Breast epithelium (tissue), 4 donors: ENCODE results near the gene GNLY. TPM values are rescaled to one million over a fixed set of nuclear protein-coding genes. Genes with fewer than 3 reads are reported as not detected.

Experiments used
- DNase-seq, 2 donors: peaks; one replicate each; pipeline ENCODE4 v3.0.0-alpha.2; 2019; ENCODE audit warnings: low spot score in 2 of 2
- H3K27ac ChIP-seq, 2 donors: fragments of 200-600 bp; sonication (generic) in 1 of 2; one replicate each; pipeline ENCODE4 v1.5.1; 2016 to 2019; ENCODE audit warnings: mild to moderate bottlenecking in 1 of 2
- H3K27me3 ChIP-seq, 2 donors: fragments of 200-600 bp; sonication (generic) in 1 of 2; one replicate each; pipeline versions ENCODE4 v1.5.1 to v1.6.0; 2017 to 2019; ENCODE audit warnings: control low read depth in 1 of 2, mild to moderate bottlenecking in 1 of 2
- H3K36me3 ChIP-seq: fragments of 200-600 bp; one replicate; pipeline ENCODE4 v1.5.1; 2019
- H3K4me1 ChIP-seq, 2 donors: fragments of 200-600 bp; sonication (generic); one replicate each; pipeline ENCODE4 v1.5.1; 2016 to 2019; ENCODE audit warnings: control low read depth in 1 of 2
- H3K4me3 ChIP-seq, 3 donors: fragments of 200-600 bp; sonication (generic); 1 replicate in 2 of 3; 2 replicates in 1 of 3; pipeline ENCODE4 v1.5.1; 2016 to 2019; ENCODE audit warnings: mild to moderate bottlenecking in 3 of 3, moderate library complexity in 2 of 3
- H3K9me3 ChIP-seq, 2 donors: fragments of 200-600 bp; sonication (generic) in 1 of 2; one replicate each; pipeline ENCODE4 v1.5.1; 2016 to 2019; ENCODE audit warnings: control low read depth in 1 of 2
- POLR2A ChIP-seq: fragments of 450-650 bp; IDR thresholded peaks from one replicate; pipeline ENCODE4 v1.6.1; 2016; ENCODE audit warnings: antibody characterized with exemption, mild to moderate bottlenecking, moderate library complexity
- POLR2AphosphoS5 ChIP-seq, 3 donors: sonication (generic); formaldehyde crosslinking; IDR thresholded peaks; one replicate each; pipeline ENCODE4 v1.6.1; 2017; ENCODE audit warnings: antibody characterized with exemption in 3 of 3
- intact Hi-C: fragments of 100-400 bp; cut with DNase I; formaldehyde crosslinking; loops from one replicate; pipeline ENCODE4 v1.15.1; 2023; ENCODE audit warnings: low total_unique reads
- total RNA-seq, 3 donors: library from RNA; depleted of rRNA; stranded (reverse); fragments of >200 nt; gene quantifications; one replicate each; pipeline ENCODE4 v1.1.0, GENCODE V29; 2016
- TF ChIP-seq, protein P1 (sequence below), 3 donors: fragments of 450-650 bp; IDR thresholded peaks; one replicate each; pipeline ENCODE4 v1.5.1; 2016 to 2017; ENCODE audit warnings: antibody characterized with exemption in 3 of 3, mild to moderate bottlenecking in 3 of 3, moderate library complexity in 3 of 3

Gene GNLY
- total RNA-seq, 3 donors from 2014 or later, result 2.0 to 2.6 (median 2.1) TPM

DNA sequence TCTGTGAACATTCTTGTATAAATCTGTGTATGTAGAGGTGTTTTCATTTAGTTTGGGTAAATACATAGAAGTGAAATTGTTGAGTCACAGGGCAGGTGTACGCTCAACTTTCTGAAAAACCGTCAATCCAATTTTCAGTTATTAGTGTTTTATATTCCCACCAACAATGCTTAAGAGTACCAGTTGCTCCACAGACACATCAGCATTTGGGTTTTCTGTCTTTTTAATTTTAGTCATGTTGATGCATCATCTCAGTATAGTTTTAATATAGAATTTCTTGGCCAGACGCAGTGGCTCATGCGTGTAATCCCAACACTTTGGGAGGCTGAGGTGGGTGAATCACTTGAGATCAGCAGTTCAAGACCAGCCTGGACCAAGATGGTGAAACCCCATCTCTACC, 3.2 kb upstream of the GNLY start:
- Histone ChIP-seq H3K4me1 (no peaks in the 10 kb centered on the region), H3K27ac (no peak overlapping the region), H3K9me3 (no peaks in the 10 kb centered on the region), H3K4me3 (no peak overlapping the region), H3K36me3 (no peaks in the 10 kb centered on the region), H3K27me3 (no peaks in the 10 kb centered on the region)
- no peak for DNase-seq
- intact Hi-C loops, result no loop called here
- TF ChIP-seq POLR2AphosphoS5 (IDR thresholded peaks at IDR 0.05), result no peak

DNA sequence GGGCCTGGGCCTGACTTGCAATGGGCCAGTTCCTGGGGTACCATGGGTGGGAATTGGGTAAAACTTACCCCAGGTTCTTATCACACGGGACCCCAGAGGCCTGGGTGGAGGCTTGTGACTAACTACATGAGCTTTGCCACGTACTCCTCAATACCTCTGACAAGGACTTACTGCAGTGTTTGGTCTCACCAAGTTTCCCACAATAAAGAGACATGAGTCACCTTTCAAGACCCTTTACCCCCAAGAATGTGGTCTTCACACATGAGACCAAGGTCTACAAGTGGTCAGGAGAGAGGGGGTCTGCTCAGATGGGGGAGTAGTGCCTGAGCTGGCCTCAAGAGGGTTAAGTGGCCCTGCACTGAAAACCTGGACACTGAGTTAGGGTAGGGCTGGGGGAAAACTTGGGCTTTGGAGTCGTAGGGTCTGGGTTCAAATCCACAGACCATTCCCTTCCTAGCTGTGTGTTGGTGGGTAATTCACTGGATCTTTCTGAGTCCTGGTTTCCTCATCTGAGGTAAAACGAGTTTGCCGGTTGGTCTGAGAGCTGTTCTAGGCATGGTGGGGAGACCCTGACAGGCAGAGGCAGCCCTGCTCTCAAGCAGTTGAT, 2.0 kb upstream of the GNLY start:
- intact Hi-C loops, result no loop called here
- Histone ChIP-seq H3K9me3 (no peaks in the 10 kb centered on the region), H3K4me3 (no peak overlapping the region), H3K27ac (no peak overlapping the region), H3K27me3 (no peaks in the 10 kb centered on the region), H3K36me3 (no peaks in the 10 kb centered on the region), H3K4me1 (no peaks in the 10 kb centered on the region)
- TF ChIP-seq, protein P1, sequence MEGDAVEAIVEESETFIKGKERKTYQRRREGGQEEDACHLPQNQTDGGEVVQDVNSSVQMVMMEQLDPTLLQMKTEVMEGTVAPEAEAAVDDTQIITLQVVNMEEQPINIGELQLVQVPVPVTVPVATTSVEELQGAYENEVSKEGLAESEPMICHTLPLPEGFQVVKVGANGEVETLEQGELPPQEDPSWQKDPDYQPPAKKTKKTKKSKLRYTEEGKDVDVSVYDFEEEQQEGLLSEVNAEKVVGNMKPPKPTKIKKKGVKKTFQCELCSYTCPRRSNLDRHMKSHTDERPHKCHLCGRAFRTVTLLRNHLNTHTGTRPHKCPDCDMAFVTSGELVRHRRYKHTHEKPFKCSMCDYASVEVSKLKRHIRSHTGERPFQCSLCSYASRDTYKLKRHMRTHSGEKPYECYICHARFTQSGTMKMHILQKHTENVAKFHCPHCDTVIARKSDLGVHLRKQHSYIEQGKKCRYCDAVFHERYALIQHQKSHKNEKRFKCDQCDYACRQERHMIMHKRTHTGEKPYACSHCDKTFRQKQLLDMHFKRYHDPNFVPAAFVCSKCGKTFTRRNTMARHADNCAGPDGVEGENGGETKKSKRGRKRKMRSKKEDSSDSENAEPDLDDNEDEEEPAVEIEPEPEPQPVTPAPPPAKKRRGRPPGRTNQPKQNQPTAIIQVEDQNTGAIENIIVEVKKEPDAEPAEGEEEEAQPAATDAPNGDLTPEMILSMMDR (IDR thresholded peaks at IDR 0.05), result no peak
- TF ChIP-seq POLR2AphosphoS5 (IDR thresholded peaks at IDR 0.05) (no peak), POLR2A (no peak)
- no peak for DNase-seq

DNA sequence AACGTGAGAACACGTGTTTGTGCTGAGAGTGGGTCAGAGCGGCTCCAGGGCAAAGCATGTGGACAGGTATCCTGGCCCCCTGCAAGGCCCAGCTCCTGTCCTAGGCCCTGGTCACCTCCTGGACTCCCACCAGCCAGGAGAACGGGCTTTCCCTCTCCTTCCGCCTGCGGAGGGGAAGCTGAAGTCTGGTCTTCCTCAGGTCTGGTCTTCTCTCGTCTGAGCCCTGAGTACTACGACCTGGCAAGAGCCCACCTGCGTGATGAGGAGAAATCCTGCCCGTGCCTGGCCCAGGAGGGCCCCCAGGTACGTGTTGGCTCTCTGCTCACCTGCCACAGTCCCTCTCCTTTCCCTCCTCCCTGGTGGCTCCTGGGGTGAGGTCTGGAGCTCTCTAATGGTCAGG, 963 bp downstream of the GNLY start:
- no peaks in the 10 kb centered on the region for H3K27me3 ChIP-seq
- H3K4me1 ChIP-seq, result no peaks in the 10 kb centered on the region
- no peak overlapping the region for H3K27ac ChIP-seq
- TF ChIP-seq POLR2A (no peak), POLR2AphosphoS5 (IDR thresholded peaks at IDR 0.05) (no peak)
- TF ChIP-seq, protein P1 (IDR thresholded peaks at IDR 0.05), result no peak
- H3K9me3 ChIP-seq, result no peaks in the 10 kb centered on the region
- intact Hi-C loops, result no loop called here
- no peak for DNase-seq
- H3K4me3 ChIP-seq, result no peak overlapping the region
- no peaks in the 10 kb centered on the region for H3K36me3 ChIP-seq

DNA sequence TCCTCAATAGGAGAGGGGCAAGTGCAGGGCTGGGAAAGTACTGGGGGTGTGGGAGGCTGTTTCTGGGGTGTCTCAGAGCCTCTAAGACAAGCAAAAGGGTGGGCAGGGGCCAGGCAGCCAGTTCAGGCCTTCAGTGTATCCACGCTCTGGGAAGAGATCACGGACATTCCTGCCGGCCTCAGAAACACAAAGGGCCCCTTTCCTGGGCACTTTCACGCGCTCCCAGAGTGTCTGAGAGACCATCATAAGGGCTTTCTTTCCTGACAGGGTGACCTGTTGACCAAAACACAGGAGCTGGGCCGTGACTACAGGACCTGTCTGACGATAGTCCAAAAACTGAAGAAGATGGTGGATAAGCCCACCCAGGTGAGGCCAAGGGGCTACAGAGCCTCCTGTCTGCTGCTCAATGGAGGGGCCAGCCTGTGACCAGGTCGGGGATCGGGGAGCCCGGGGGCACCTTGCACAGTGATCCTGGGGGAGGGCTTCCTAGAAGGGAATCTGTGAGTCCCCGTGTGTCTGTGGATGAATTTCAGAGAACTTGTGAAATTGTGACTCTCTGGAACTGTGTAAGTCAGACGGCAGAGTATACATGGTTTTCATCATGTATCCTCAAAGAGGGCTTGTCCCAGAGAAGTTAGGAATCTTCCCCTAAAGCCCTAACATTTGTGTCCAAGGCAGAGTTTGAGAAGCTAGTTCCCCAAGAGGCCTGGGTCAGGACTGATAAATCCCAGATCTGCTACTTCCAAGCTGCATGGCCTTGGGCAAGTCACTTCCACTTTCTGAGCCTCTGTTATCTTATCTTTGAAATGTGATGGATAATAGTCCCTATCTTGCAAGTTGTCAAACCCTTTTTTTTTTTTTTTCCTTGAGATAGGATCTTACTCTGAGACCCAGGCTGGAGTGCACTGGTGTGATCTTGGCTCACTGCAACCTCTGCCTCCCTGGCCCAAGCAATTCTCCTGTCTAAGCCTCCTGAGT, 1.8 kb downstream of the GNLY start:
- TF ChIP-seq, protein P1 (IDR thresholded peaks at IDR 0.05), result no peak
- TF ChIP-seq POLR2A (no peak), POLR2AphosphoS5 (IDR thresholded peaks at IDR 0.05) (no peak)
- Histone ChIP-seq H3K4me3 (no peak overlapping the region), H3K27ac (no peak overlapping the region), H3K9me3 (no peaks in the 10 kb centered on the region), H3K4me1 (no peaks in the 10 kb centered on the region), H3K27me3 (no peaks in the 10 kb centered on the region), H3K36me3 (no peaks in the 10 kb centered on the region)
- intact Hi-C loops, result no loop called here
- no peak for DNase-seq

DNA sequence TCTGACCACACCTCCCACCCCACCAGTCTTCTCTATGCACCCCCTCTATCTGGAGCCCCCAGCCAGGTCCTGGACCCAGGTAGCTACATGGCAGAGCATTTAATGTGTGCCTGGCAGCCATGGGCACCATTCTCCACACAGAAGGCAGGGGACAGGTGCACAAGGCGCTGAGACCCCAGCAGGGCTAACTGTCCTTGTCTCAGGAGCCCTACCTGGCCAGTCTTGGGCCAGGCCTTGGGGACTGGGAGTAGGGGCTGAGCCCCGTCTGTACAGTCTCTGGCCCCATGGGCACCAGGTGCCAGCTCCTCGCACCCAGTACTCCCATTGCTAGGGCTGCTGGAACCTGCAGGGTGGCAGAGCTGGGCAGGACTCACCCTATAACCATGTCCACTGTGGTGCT, 2.9 kb downstream of the GNLY start:
- no peak for DNase-seq
- intact Hi-C loops, result no loop called here
- no peaks in the 10 kb centered on the region for H3K36me3 ChIP-seq
- no peaks in the 10 kb centered on the region for H3K4me1 ChIP-seq
- H3K9me3 ChIP-seq, result no peaks in the 10 kb centered on the region
- no peak overlapping the region for H3K27ac ChIP-seq
- H3K4me3 ChIP-seq, result no peak overlapping the region
- TF ChIP-seq, protein P1 (IDR thresholded peaks at IDR 0.05), result no peak
- TF ChIP-seq POLR2A (no peak), POLR2AphosphoS5 (IDR thresholded peaks at IDR 0.05) (no peak)
- H3K27me3 ChIP-seq, result no peaks in the 10 kb centered on the region
